Adrenal gland (tissue), 12 donors: Measurements from ENCODE around the gene XCR1. TPM values are rescaled to one million over a fixed set of nuclear protein-coding genes. Genes with fewer than 3 reads are reported as not detected.
A peak's percentile ranks its signal among the peaks of the same experiment; 100 is the strongest.

Source experiments
- DNase-seq, 7 donors: peaks; one replicate each; pipeline ENCODE4 v3.0.0-alpha.2; 2019 to 2020
- H3K27ac ChIP-seq, 5 donors: fragments of 200-600 bp; sonication (generic) in 4 of 5; 1 replicate in 3 of 5; 2 replicates in 2 of 5; pipeline versions ENCODE4 v1.5.1 to v1.8.0; 2016 to 2020; ENCODE audit warnings: mild to moderate bottlenecking in 1 of 5
- H3K27me3 ChIP-seq: fragments of 200-600 bp; 2 replicates; pipeline ENCODE4 v1.8.0; 2021
- H3K36me3 ChIP-seq, 2 donors: fragments of 200-600 bp; replicated peaks in 1 of 2; 1 replicate in 1 of 2; 2 replicates in 1 of 2; pipeline versions ENCODE4 v1.5.1 to v1.8.0; 2018 to 2022
- H3K4me1 ChIP-seq, 2 donors: fragments of 200-600 bp; replicated peaks in 1 of 2; 1 replicate in 1 of 2; 2 replicates in 1 of 2; pipeline versions ENCODE4 v1.5.1 to v1.8.0; 2018 to 2021
- H3K4me3 ChIP-seq, 4 donors: fragments of 200-600 bp; sonication (generic) in 3 of 4; one replicate each; pipeline ENCODE4 v1.5.1; 2016 to 2018
- H3K9me3 ChIP-seq, 3 donors: fragments of 200-600 bp; sonication (generic) in 1 of 3; replicated peaks in 1 of 3; 1 replicate in 2 of 3; 2 replicates in 1 of 3; pipeline versions ENCODE4 v1.5.1 to v1.8.0; 2016 to 2021
- CTCF ChIP-seq, 6 experiments: fragments of 450-650 bp in 4 of 6; fragments of 200-600 bp in 2 of 6; sonication (generic) in 1 of 6; IDR thresholded peaks; 1 replicate in 5 of 6; 2 replicates in 1 of 6; pipeline versions ENCODE4 v1.5.1 to v1.8.0; 2016 to 2021; ENCODE audit warnings: antibody characterized with exemption in 6 of 6, mild to moderate bottlenecking in 2 of 6, moderate library complexity in 1 of 6
- POLR2A ChIP-seq, 2 donors: fragments of 450-650 bp; IDR thresholded peaks; one replicate each; pipeline ENCODE4 v1.6.1; 2017; ENCODE audit warnings: antibody characterized with exemption in 2 of 2, mild to moderate bottlenecking in 2 of 2, moderate library complexity in 1 of 2
- WGBS, 4 donors: extraction: QIAGEN DNeasy Blood & Tissue Kit in 2 of 4; methylation state at CpG; one replicate each; pipeline versions ENCODE4 v1.1.5 to v1.1.7; 2013 to 2017; 5-methylcytosine and 5-hydroxymethylcytosine counted together
- intact Hi-C, 2 donors: fragments of 100-400 bp; cut with DNase I; formaldehyde crosslinking; loops; one replicate each; pipeline versions ENCODE4 v1.14.1 to v1.15.0; 2022 to 2023
- polyA plus RNA-seq, 3 donors: library from polyadenylated mRNA; stranded (reverse); fragments of 200-250 nt in 2 of 3; fragments of 350-450 nt in 1 of 3; fragmentation: Illumina TruSeq in 1 of 3; extraction: RNeasy Lipid Tissue Mini Kit (QIAGEN cat#74804) in 1 of 3; gene quantifications; one replicate each; pipeline ENCODE4 v1.2.3, GENCODE V29; 2013 to 2014
- total RNA-seq, 9 donors: library from RNA; depleted of rRNA in 4 of 9; stranded (reverse); fragments of >200 nt in 4 of 9; fragments of 120-200 nt in 1 of 9; fragmentation: NEBNext Ultra II Directional in 1 of 9; extraction: Animal tissue kit (Norgen Biotek cat#: 25700) in 1 of 9; gene quantifications; one replicate each; pipeline versions ENCODE4 v1.1.0 to v1.2.4, GENCODE V29; 2013 to 2023
- donor health status: healthy with polysubstance abuse.
- donor health status: Bipolar disorder and iron deficiency.
- donor health status: DM: yes; HTN: yes; CAD: no.
- donor health status: DM: no; HTN: no; CAD: no.
- donor health status: DM: no; HTN: no; CAD: no.
- donor health status: DM: yes; HTN: yes; CAD: no.

The XCR1 gene
- total and polyA plus RNA-seq, 12 donors: under 0.01 to 0.18 (median 0.13) TPM; not detected in 5

DNA sequence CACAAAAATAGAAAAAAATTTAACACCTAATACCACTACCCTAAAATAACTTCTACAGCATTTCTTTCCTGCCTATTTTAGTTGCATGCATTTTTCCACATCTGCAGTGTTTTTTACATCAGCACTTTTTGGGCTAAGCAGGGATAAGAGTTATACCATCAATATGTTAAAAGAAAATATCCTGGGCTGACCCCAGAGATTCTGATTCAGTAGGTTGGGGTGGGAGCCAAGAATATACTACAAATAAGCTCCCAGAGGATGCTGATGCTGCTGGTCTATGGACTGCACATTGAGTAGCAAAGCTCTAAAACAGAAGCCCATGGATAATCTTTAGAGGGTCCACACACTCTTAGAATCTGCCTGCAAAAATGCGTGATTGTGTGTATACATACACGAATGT, 46.5 kb downstream of the XCR1 start:
- TF ChIP-seq POLR2A (IDR thresholded peaks at IDR 0.05): no peak
- no peak for TF ChIP-seq CTCF (IDR thresholded peaks at IDR 0.05)
- H3K9me3 ChIP-seq: no peaks in the 10 kb centered on the region
- intact Hi-C loops: no loop called here
- no peaks in the 10 kb centered on the region for H3K27me3 ChIP-seq
- H3K4me3 ChIP-seq: no peak overlapping the region
- peaks cover 0 to 63% of the 10 kb centered on the region in 2 donors for H3K36me3 ChIP-seq
- DNase-seq: no peak
- peak overlapping the region in 1 of 5 donors; percentile 11 for H3K27ac ChIP-seq
- H3K4me1 ChIP-seq: peaks cover 0 to 16% of the 10 kb centered on the region in 2 donors
- 82 to 100% (median 98%) methylated on average over 2 of the region's 2 CpGs for WGBS, 4 donors

DNA sequence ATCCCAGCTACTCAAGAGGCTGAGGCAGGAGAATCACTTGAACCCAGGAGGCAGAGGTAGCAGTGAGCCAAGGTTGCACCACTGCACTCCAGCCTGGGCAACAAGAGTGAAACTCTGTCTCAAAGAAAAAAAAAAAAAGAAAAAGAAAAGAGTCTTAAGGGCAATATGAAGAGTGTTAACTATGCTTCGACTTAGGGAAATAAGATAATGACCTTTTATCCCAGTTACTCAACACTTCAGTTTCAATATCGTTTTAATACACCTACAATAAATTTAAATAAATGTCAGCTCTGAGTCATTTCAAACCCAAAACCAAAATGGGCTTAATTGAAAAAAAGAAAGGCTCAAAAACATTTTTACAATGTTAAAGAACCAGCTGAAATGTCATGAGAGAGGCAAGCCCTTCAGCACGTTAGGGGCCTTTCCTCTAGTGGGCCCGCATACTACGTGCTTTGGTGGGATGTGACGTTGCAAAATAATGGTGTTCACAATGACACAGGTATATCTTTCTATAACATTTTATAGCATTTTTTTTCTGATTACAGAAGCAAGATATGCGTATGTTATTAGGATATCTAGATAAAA, 47.0 kb downstream of the XCR1 start:
- Histone ChIP-seq H3K27ac (no peak overlapping the region), H3K4me3 (no peak overlapping the region), H3K27me3 (no peaks in the 10 kb centered on the region), H3K9me3 (no peaks in the 10 kb centered on the region), H3K4me1 (peaks cover 0 to 11% of the 10 kb centered on the region in 2 donors), H3K36me3 (peaks cover 0 to 68% of the 10 kb centered on the region in 2 donors)
- TF ChIP-seq CTCF (IDR thresholded peaks at IDR 0.05) (no peak), POLR2A (IDR thresholded peaks at IDR 0.05) (no peak)
- 66 to 78% (median 73%) methylated on average over 7 of the region's 7 CpGs for WGBS, 4 donors
- DNase-seq: no peak
- intact Hi-C loops: no loop called here

DNA sequence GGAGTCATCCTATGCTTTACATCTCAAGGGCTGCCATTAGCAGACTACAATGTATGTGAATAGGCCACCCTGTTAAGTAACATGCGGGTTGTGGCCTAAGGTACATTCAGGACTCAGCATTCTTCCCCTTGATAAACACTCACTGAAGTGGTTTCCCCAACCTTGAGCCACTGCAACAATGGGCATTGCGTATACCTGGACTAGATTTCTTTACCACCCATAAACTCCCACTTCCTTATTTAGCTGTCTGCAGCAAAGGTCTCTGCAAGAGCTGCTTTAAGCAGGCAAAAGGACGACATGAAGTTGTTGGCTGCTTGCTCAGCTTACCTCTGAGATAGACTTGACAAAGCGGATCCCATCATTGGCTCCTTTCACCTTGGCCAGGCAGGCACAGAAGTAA, 47.9 kb downstream of the XCR1 start:
- Histone ChIP-seq H3K27ac (no peak overlapping the region), H3K4me1 (peaks cover 0 to 10% of the 10 kb centered on the region in 2 donors), H3K9me3 (no peaks in the 10 kb centered on the region), H3K4me3 (no peak overlapping the region), H3K27me3 (no peaks in the 10 kb centered on the region), H3K36me3 (peaks cover 0 to 72% of the 10 kb centered on the region in 2 donors)
- WGBS, 4 donors: 78 to 94% (median 86%) methylated on average over 4 of the region's 4 CpGs
- TF ChIP-seq POLR2A (IDR thresholded peaks at IDR 0.05) (no peak), CTCF (IDR thresholded peaks at IDR 0.05) (no peak)
- DNase-seq: no peak
- intact Hi-C loops: no loop called here

- intact Hi-C loops: no loop called here
- H3K4me3 ChIP-seq: no peak overlapping the region
- 92 to 99% (median 97%) methylated on average over 5 of the region's 5 CpGs for WGBS, 4 donors
- H3K36me3 ChIP-seq: peaks cover 0 to 60% of the 10 kb centered on the region in 2 donors
- no peaks in the 10 kb centered on the region for H3K27me3 ChIP-seq
- H3K9me3 ChIP-seq: no peaks in the 10 kb centered on the region
- no peak overlapping the region for H3K27ac ChIP-seq
- TF ChIP-seq POLR2A (IDR thresholded peaks at IDR 0.05): no peak
- H3K4me1 ChIP-seq: peaks cover 0 to 12% of the 10 kb centered on the region in 2 donors
- no peak for DNase-seq
Measured at GRCh38 chr3:45978006-45978761, 49.1 kb downstream of the XCR1 start.
